GM19240 (cell line): ENCODE results near the gene ABI3.
"Not testable (repeated sequence)": the region's sequence is repeated elsewhere in the genome, so short reads cannot be mapped to it uniquely, and the experiment has no call there.

Experiments
- DNase-seq: peaks from one replicate; pipeline ENCODE4 v3.0.0; 2011; ENCODE audit warnings: low spot score; ENCODE audit not compliant: insufficient read length

ABI3 gene

GRCh38 chr17:49210158-49211029 lies at the start of gene ABI3, which contains the start of gene GNGT2:
Gene ABI3 (plus strand): TSS chr17:49210707. CDS start chr17:49210725, 18 bp downstream.
Gene GNGT2 (minus strand): TSS chr17:49210574. CDS start chr17:49207422, 3,152 bp downstream.
- peak; percentile 92 for DNase-seq

- DNase-seq: no peak
Measured at GRCh38 chr17:49162866-49163265, 47.6 kb upstream of the ABI3 start.

GRCh38 chr17:49165143-49165542 lies 45.4 kb upstream of the ABI3 start:
- no peak for DNase-seq

GRCh38 chr17:49168706-49169105 lies 41.8 kb upstream of the ABI3 start:
- no peak for DNase-seq

- no peak for DNase-seq
Measured at GRCh38 chr17:49170216-49170615, 40.3 kb upstream of the ABI3 start.

GRCh38 chr17:49170711-49171110 lies 39.8 kb upstream of the ABI3 start:
- DNase-seq: not testable (repeated sequence)

- DNase-seq: not testable (repeated sequence)
Measured at GRCh38 chr17:49175978-49176377, 34.5 kb upstream of the ABI3 start.

GRCh38 chr17:49180303-49180702 lies 30.2 kb upstream of the ABI3 start:
- DNase-seq: peak; percentile 42

- no peak for DNase-seq
Measured at GRCh38 chr17:49180998-49181635, 29.4 kb upstream of the ABI3 start.

- DNase-seq: no peak
Measured at GRCh38 chr17:49183341-49183740, 27.2 kb upstream of the ABI3 start.

- no peak for DNase-seq
Measured at GRCh38 chr17:49183801-49184200, 26.7 kb upstream of the ABI3 start.

- not testable (repeated sequence) for DNase-seq
Measured at GRCh38 chr17:49184522-49184921, 26.0 kb upstream of the ABI3 start.

- DNase-seq: not testable (repeated sequence)
Measured at GRCh38 chr17:49185381-49185780, 25.1 kb upstream of the ABI3 start.

GRCh38 chr17:49187301-49187700 lies 23.2 kb upstream of the ABI3 start:
- no peak for DNase-seq

- DNase-seq: no peak
Measured at GRCh38 chr17:49190932-49191331, 19.6 kb upstream of the ABI3 start.

- DNase-seq: no peak
Measured at GRCh38 chr17:49191409-49191916, 19.0 kb upstream of the ABI3 start.

- DNase-seq: no peak
Measured at GRCh38 chr17:49191917-49192741, 18.4 kb upstream of the ABI3 start.

GRCh38 chr17:49193513-49194296 lies 16.8 kb upstream of the ABI3 start:
- peak; percentile 22 for DNase-seq

GRCh38 chr17:49194297-49194607 lies 16.3 kb upstream of the ABI3 start:
- no peak for DNase-seq

- no peak for DNase-seq
Measured at GRCh38 chr17:49195751-49196150, 14.8 kb upstream of the ABI3 start.

- no peak for DNase-seq
Measured at GRCh38 chr17:49196520-49196919, 14.0 kb upstream of the ABI3 start.
